Heart left ventricle (tissue), 13 donors: ENCODE measurements around the gene BBS1.

Experiments used
- POLR2A ChIP-seq, 2 donors: fragments of 450-650 bp; IDR thresholded peaks; one replicate each; pipeline ENCODE4 v1.6.1; 2017; ENCODE audit warnings: antibody characterized with exemption in 2 of 2, mild to moderate bottlenecking in 2 of 2, moderate library complexity in 2 of 2
- TF ChIP-seq, protein P1 (sequence below), 12 donors: fragments of 200-600 bp; sonication (generic) in 4 of 12; IDR thresholded peaks; one replicate each; pipeline versions ENCODE4 v1.5.0 to v1.8.0; 2018 to 2022; ENCODE audit warnings: antibody characterized with exemption in 12 of 12, mild to moderate bottlenecking in 5 of 12
- donor health status: ischemic (EF 13 %, LVEDD 7.1; RV severe dilation, severe dysfunction).
- donor health status: DM: no; HTN: yes; CAD: no.
- donor health status: DM: no; HTN: no; CAD: no.
- donor health status: ischemic (EF 25% LVEDD 6.9; RV normal size, moderate dysfunction).
- donor health status: ischemic (EF 25% LVEDD 5.7; RV mildly dilated, moderate dysfunction).
- donor health status: ischemic (EF 35%, LVEDD 5.7; RV mildly dilated, moderate dysfunction).
- donor health status: nonischemic (EF 11% LVEDD 7.7; RV severe dilation, severe dysfunction).
- donor health status: DM: yes; HTN: yes; CAD: no.
- donor health status: PGD.
- donor health status: ischemic (EF 29% LVEDD 5.4; RV normal size, mild dysfunction).
- donor health status: nonischemic (EF 23%, LVEDD 6.1; RV moderate dilation, normal function).

GRCh38 chr11:66562275-66562674 is 51.8 kb downstream of the BBS1 start:
- TF ChIP-seq, protein P1, sequence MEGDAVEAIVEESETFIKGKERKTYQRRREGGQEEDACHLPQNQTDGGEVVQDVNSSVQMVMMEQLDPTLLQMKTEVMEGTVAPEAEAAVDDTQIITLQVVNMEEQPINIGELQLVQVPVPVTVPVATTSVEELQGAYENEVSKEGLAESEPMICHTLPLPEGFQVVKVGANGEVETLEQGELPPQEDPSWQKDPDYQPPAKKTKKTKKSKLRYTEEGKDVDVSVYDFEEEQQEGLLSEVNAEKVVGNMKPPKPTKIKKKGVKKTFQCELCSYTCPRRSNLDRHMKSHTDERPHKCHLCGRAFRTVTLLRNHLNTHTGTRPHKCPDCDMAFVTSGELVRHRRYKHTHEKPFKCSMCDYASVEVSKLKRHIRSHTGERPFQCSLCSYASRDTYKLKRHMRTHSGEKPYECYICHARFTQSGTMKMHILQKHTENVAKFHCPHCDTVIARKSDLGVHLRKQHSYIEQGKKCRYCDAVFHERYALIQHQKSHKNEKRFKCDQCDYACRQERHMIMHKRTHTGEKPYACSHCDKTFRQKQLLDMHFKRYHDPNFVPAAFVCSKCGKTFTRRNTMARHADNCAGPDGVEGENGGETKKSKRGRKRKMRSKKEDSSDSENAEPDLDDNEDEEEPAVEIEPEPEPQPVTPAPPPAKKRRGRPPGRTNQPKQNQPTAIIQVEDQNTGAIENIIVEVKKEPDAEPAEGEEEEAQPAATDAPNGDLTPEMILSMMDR (IDR thresholded peaks at IDR 0.05), result no peak
- TF ChIP-seq POLR2A (IDR thresholded peaks at IDR 0.05), result no peak
